ENCODE measurements around the gene FAM156A. TPM values are rescaled to one million over a fixed set of nuclear protein-coding genes. Genes with fewer than 3 reads are reported as not detected.

FAM156A gene
- total and polyA plus RNA-seq, 2 of the 8 experiments (the other 6 are each of a cell fraction or from before 2014, with no cell fraction given), result 11.7 to 13.6 TPM

DNA sequence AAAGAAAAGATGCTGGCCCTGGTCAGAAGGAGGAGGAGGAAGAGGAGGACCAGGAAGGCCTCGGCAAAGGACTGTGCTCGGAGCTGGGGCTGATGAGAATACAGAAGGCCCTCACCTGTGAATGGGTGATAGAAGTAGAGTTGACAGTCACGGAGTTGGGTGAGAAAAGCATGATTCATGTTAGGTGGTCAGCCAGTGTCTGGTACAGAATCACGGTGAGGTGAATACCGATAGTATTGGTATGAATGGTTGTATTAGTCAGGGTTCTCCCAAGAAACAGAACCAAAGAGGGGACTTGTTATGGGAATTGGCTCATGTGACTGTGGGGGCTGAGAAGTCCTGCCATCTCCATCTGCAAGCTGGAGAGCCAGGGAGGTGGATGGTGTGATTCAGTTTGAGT is 32.5 kb upstream of the FAM156A start:
- Histone ChIP-seq H4K5ac (ENCODE audit: insufficient read length, low read depth, low read length) (no peak overlapping the region), H3K9me3 (ENCODE audit: insufficient read depth in 2 of 2, low read depth in 1 of 2, low read length in 1 of 2) (no peaks in the 10 kb centered on the region), H3K79me1 (ENCODE audit: low read depth, low read length) (no peaks in the 10 kb centered on the region; the same call in 1 of the 2 replicates), H2BK20ac (ENCODE audit: low read length) (no peak overlapping the region), H3K18ac (ENCODE audit: extremely low read depth, low read length) (no peak overlapping the region), H4K91ac (replicated peaks; ENCODE audit: insufficient read length, low read length) (no peak overlapping the region), H2BK120ac (replicated peaks; ENCODE audit: low read depth, low read length) (no peak overlapping the region), H4K20me1 (replicated peaks in 1 of 2; ENCODE audit: control insufficient read depth in 1 of 2, insufficient read depth in 2 of 2, low read length in 2 of 2) (no peaks in the 10 kb centered on the region), H3K4me2 (ENCODE audit: insufficient read depth in 1 of 2, low read depth in 2 of 2, low read length in 2 of 2) (no peak overlapping the region), H3K23ac (ENCODE audit: insufficient read length) (no peak overlapping the region), H3K79me2 (ENCODE audit: control insufficient read depth in 1 of 2, insufficient read depth in 2 of 2, low read length in 2 of 2) (peaks cover 0 to 5% of the 10 kb centered on the region in 2 experiments; a peak in 1 of 4 replicates), H2BK15ac (ENCODE audit: low read length) (no peak overlapping the region), H2AK5ac (ENCODE audit: low read depth, low read length) (no peak overlapping the region), H3K4ac (replicated peaks; ENCODE audit: insufficient read length, low read depth, low read length) (no peak overlapping the region), H3K9ac (replicated peaks in 1 of 4; ENCODE audit: extremely low read depth in 1 of 4, low read depth in 3 of 4, low read length in 3 of 4) (no peak overlapping the region), H3K4me3 (ENCODE audit: extremely low read depth in 1 of 4, insufficient read depth in 2 of 4, low read depth in 3 of 4, low read length in 4 of 4) (no peak overlapping the region), H3K14ac (ENCODE audit: insufficient read length) (no peak overlapping the region), H3K23me2 (ENCODE audit: low read depth, low read length) (no peaks in the 10 kb centered on the region), H4K8ac (ENCODE audit: extremely low read depth, insufficient read depth, low read length) (no peak overlapping the region; the same call in 1 of the 2 replicates), H3K4me1 (replicated peaks in 1 of 4; ENCODE audit: control insufficient read depth in 3 of 4, insufficient read depth in 4 of 4, low read length in 3 of 4) (peaks cover 0 to under 1% (median 0%) of the 10 kb centered on the region in 4 experiments; a peak in 1 of 7 replicates), H3K27me3 (replicated peaks in 1 of 4; ENCODE audit: control insufficient read depth in 3 of 4, extremely low read depth in 1 of 4, insufficient read depth in 3 of 4, low read length in 3 of 4) (no peaks in the 10 kb centered on the region), H2BK5ac (ENCODE audit: low read depth, low read length) (no peak overlapping the region), H2BK12ac (ENCODE audit: low read depth, low read length) (no peak overlapping the region), H2AFZ (ENCODE audit: low read length) (no peak overlapping the region), H3K27ac (ENCODE audit: low read depth, low read length) (no peak overlapping the region), H3K56ac (replicated peaks; ENCODE audit: insufficient read length, low read depth, low read length) (no peak overlapping the region), H3K36me3 (ENCODE audit: control insufficient read depth in 2 of 4, insufficient read depth in 4 of 4, low read length in 3 of 4) (no peaks in the 10 kb centered on the region)
- 81% methylated on average over 4 of the region's 5 CpGs; no CpG with 5 or more reads in 1 of the 2 experiments for WGBS, 2 experiments (ENCODE audit: extremely low coverage in 1 of 2, insufficient coverage in 1 of 2, insufficient read length in 1 of 2, insufficient replicate concordance in 2 of 2, low coverage in 1 of 2, low lambda C conversion rate in 2 of 2, missing lambda C conversion rate in 1 of 2)
- CTCF ChIA-PET (ENCODE audit: partially characterized antibody), result interaction anchor here (1.4 to 2.9 kb wide), 4 partner anchors 11 to 36 kb away, joined by 4 to 12 read pairs (median 8); no protein-coding TSS in a partner anchor
- POLR2A ChIA-PET (ENCODE audit: partially characterized antibody), result no interaction called here
- FAIRE-seq (no peak), DNase-seq (ENCODE audit: low read depth in 1 of 2, low spot score in 2 of 2) (no peak)
- TF ChIP-seq BRCA1 (IDR thresholded peaks at IDR 0.05; ENCODE audit: low read depth, low read length) (no peak), NANOG (IDR thresholded peaks at IDR 0.05; ENCODE audit: insufficient read depth, low read depth, low read length, poor library complexity, severe bottlenecking) (no peak), TEAD4 (IDR thresholded peaks at IDR 0.05; ENCODE audit: low read depth, low read length) (no peak), YY1 (IDR thresholded peaks at IDR 0.05; ENCODE audit: low read depth, low read length) (no peak), EZH2 (IDR thresholded peaks at IDR 0.05; ENCODE audit: low read depth, low read length, severe bottlenecking) (no peak), SIRT6 (IDR thresholded peaks at IDR 0.05; ENCODE audit: low read length) (no peak)
- TF ChIP-seq, protein P1, sequence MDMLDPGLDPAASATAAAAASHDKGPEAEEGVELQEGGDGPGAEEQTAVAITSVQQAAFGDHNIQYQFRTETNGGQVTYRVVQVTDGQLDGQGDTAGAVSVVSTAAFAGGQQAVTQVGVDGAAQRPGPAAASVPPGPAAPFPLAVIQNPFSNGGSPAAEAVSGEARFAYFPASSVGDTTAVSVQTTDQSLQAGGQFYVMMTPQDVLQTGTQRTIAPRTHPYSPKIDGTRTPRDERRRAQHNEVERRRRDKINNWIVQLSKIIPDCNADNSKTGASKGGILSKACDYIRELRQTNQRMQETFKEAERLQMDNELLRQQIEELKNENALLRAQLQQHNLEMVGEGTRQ (IDR thresholded peaks at IDR 0.05; ENCODE audit: low read length), result no peak
- TF ChIP-seq, protein P2, sequence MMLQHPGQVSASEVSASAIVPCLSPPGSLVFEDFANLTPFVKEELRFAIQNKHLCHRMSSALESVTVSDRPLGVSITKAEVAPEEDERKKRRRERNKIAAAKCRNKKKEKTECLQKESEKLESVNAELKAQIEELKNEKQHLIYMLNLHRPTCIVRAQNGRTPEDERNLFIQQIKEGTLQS (IDR thresholded peaks at IDR 0.05; ENCODE audit: insufficient read depth, low read depth, low read length), result no peak
- TF ChIP-seq, protein P3, sequence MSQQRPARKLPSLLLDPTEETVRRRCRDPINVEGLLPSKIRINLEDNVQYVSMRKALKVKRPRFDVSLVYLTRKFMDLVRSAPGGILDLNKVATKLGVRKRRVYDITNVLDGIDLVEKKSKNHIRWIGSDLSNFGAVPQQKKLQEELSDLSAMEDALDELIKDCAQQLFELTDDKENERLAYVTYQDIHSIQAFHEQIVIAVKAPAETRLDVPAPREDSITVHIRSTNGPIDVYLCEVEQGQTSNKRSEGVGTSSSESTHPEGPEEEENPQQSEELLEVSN (IDR thresholded peaks at IDR 0.05), result no peak
- TF ChIP-seq, protein P4, sequence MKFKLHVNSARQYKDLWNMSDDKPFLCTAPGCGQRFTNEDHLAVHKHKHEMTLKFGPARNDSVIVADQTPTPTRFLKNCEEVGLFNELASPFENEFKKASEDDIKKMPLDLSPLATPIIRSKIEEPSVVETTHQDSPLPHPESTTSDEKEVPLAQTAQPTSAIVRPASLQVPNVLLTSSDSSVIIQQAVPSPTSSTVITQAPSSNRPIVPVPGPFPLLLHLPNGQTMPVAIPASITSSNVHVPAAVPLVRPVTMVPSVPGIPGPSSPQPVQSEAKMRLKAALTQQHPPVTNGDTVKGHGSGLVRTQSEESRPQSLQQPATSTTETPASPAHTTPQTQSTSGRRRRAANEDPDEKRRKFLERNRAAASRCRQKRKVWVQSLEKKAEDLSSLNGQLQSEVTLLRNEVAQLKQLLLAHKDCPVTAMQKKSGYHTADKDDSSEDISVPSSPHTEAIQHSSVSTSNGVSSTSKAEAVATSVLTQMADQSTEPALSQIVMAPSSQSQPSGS (IDR thresholded peaks at IDR 0.05; ENCODE audit: low read length), result no peak
